ENCODE results near the gene C3orf62.

Gene C3orf62

DNA sequence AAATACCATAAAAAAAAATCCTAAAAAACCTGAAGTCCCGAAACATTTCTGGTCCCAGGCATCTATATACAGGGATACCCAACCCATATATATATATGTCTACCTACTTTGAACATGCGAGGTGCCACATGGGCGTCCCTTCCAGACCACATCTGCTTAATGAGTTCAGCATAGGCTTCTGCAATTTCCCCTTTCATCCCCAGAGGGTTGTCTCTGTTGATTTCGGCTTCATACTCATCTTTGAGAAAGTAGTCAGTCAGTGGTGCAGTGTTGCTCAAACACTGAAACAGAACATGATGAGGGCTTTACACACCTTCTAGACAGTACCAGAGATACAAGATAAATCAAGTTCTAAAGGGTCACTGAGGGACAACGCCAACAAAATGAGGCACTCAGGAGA is 28.6 kb upstream of the C3orf62 start:
- TF ChIP-seq, protein P1, sequence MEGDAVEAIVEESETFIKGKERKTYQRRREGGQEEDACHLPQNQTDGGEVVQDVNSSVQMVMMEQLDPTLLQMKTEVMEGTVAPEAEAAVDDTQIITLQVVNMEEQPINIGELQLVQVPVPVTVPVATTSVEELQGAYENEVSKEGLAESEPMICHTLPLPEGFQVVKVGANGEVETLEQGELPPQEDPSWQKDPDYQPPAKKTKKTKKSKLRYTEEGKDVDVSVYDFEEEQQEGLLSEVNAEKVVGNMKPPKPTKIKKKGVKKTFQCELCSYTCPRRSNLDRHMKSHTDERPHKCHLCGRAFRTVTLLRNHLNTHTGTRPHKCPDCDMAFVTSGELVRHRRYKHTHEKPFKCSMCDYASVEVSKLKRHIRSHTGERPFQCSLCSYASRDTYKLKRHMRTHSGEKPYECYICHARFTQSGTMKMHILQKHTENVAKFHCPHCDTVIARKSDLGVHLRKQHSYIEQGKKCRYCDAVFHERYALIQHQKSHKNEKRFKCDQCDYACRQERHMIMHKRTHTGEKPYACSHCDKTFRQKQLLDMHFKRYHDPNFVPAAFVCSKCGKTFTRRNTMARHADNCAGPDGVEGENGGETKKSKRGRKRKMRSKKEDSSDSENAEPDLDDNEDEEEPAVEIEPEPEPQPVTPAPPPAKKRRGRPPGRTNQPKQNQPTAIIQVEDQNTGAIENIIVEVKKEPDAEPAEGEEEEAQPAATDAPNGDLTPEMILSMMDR (conservative IDR thresholded peaks at IDR 0.05; ENCODE audit: control insufficient read depth, insufficient read depth, low read depth, low read length): no peak
- no peak overlapping the region for H3K4me3 ChIP-seq (ENCODE audit: control insufficient read depth, low read depth, low read length)
- DNase-seq (ENCODE audit: low read depth): no peak

DNA sequence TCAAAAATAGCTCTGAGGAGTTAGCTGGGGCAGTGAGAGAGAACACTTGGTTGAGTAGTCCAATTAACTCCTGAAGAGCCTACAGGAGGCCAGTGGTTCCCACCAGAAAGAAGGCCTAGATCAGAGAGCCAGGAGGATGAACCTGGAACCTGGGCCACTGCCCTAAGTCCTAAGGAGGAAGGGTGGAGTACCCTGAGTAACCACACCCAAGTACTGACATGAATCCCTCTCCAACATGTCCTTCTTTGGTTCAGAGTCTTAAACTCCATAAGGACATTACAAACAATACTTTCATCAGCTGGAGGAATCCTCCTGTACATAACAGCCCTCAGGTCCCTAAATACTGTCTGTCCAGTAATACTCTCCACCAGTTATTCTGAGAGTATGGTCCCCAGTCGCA is 25.6 kb upstream of the C3orf62 start:
- DNase-seq (ENCODE audit: low read depth): no peak
- no peak overlapping the region for H3K4me3 ChIP-seq (ENCODE audit: control insufficient read depth, low read depth, low read length)
- TF ChIP-seq, protein P1 (conservative IDR thresholded peaks at IDR 0.05; ENCODE audit: control insufficient read depth, insufficient read depth, low read depth, low read length): no peak

DNA sequence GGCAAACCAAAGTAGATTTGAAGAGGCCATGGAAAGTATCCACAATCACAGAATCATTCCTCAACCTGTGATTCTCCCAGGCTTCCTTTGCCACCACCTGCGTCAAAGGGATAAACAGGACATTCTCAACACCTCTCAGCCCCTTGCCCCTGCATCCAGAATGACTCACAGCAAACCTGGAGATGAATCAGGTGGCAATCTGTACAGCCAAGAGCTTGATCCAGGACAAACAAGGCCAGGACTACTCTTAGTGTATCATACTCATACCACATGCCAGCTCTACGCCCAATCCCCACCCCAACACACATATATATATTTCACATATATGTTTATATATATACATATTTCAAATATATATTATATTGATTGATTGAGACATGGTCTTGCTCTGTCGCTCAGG is 23.6 kb upstream of the C3orf62 start:
- TF ChIP-seq, protein P1 (conservative IDR thresholded peaks at IDR 0.05; ENCODE audit: control insufficient read depth, insufficient read depth, low read depth, low read length): no peak
- no peak overlapping the region for H3K4me3 ChIP-seq (ENCODE audit: control insufficient read depth, low read depth, low read length)
- DNase-seq (ENCODE audit: low read depth): no peak

DNA sequence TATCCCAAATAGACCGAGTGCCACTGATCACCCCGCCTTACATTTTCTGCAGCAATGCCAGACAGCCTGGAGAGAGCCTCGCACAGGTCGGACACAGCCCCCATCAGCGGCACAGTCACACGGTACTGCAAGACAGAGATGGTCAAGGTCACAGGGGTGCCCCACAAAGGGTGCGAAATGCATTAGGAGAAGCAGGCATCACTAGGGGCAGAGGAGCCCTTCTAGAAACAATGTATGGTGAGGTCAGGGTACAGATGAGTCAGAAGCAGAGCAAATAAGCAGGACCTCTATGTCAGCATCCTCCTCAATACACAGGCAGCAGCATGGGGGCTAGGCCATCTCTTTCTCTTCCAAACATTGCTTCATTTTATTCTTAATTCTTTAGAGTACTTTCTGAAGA is 21.5 kb upstream of the C3orf62 start:
- H3K4me3 ChIP-seq (ENCODE audit: control insufficient read depth, low read depth, low read length): no peak overlapping the region
- TF ChIP-seq, protein P1 (conservative IDR thresholded peaks at IDR 0.05; ENCODE audit: control insufficient read depth, insufficient read depth, low read depth, low read length): no peak
- no peak for DNase-seq (ENCODE audit: low read depth)

DNA sequence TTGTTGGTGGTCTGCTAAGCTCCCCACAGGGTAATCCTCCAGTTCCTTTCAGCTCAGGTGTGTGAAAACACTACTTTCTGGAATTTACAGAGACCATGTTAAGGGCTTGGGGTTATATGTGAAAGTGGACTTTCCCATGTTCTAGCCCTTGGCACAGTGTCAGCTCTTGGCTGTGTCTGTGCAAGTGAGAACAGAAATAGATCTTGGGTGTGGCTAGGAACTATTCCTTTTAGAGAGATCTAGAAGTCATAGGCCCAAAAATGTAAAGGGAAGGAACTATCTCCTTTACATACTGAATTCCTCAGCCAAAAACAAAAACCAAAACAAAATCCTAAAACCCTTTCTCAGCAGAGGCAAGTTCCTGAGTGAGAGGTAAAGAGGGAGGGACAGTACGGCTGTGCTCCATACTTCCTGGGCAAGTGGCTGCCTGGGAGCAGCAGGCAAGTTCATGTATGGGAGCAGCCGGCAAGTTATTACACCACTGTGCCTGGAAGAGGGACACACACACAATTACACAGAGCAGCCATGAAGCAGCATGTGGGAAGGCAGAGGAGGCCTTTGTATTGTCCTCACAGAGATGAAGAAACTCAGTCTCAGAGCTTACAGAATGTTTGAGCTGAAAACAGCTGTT is 19.9 kb upstream of the C3orf62 start:
- TF ChIP-seq, protein P1 (conservative IDR thresholded peaks at IDR 0.05; ENCODE audit: control insufficient read depth, insufficient read depth, low read depth, low read length): no peak
- DNase-seq (ENCODE audit: low read depth): peak; percentile 31
- H3K4me3 ChIP-seq (ENCODE audit: control insufficient read depth, low read depth, low read length): no peak overlapping the region

DNA sequence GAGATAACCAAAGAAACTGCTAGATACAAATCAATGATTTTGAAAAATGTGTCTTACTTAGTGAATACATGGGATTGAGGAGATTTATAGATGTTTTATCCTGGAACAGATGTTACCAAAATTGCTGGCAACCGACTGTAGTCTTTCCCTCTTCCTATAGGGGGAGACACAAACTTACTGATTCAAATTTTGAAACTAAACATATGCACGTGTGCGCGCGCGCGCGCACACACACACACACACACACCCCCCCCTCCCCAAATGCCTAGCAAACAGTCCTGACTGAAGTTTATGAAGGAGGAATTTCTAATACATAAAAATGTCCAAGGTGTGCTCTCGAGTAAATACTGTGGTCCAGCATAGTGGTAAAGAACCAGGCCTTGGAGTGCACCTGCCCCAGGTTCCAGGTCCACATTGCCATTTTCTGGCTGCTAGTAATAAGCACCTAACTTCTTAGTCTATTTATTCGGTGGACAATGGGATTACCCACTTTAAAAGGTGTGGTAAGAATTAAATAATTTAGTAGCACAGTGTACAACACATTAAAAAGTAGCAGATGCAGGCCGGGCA is 18.5 kb upstream of the C3orf62 start:
- peak; percentile 67 for DNase-seq (ENCODE audit: low read depth)
- TF ChIP-seq, protein P1 (conservative IDR thresholded peaks at IDR 0.05; ENCODE audit: control insufficient read depth, insufficient read depth, low read depth, low read length): peak; percentile 65

More for the DNA sequence above, 18.5 kb upstream of the C3orf62 start:
- no peak overlapping the region for H3K4me3 ChIP-seq (ENCODE audit: control insufficient read depth, low read depth, low read length)

All from fibroblast of mammary gland (primary cell).